ENCODE data around the gene SLC31A1.
"Not testable (repeated sequence)": the region's sequence is repeated elsewhere in the genome, so short reads cannot be mapped to it uniquely, and the experiment has no call there.

GRCh38 chr9:113249661-113250060 is 28.3 kb downstream of the SLC31A1 start:
- not testable (repeated sequence) for TF ChIP-seq TAF7 (optimal IDR thresholded peaks at IDR 0.05; ENCODE audit: borderline replicate concordance, low read depth, low read length); CTBP2 (IDR thresholded peaks at IDR 0.05; ENCODE audit: borderline replicate concordance, insufficient read depth, insufficient read length, low read length); CTCF (IDR thresholded peaks at IDR 0.05; ENCODE audit: control extremely low read depth in 1 of 3, insufficient read depth in 1 of 3, low read depth in 1 of 3, low read length in 3 of 3); POLR2A (IDR thresholded peaks at IDR 0.05; ENCODE audit: control extremely low read depth in 1 of 2, low read depth in 2 of 2, low read length in 2 of 2); EZH2 (IDR thresholded peaks at IDR 0.05; ENCODE audit: low read depth, low read length, severe bottlenecking)
